GM10266 (cell line): Measurements from ENCODE around the gene ANKRD9.

Source experiments
- DNase-seq: peaks from one replicate; pipeline ENCODE4 v3.0.0; 2012; ENCODE audit errors: extremely low spot score
- TF ChIP-seq, protein P1 (sequence below): IDR thresholded peaks from 2 replicates; pipeline ENCODE4 v1.5.1; 2012; ENCODE audit warnings: mild to moderate bottlenecking, low read depth; ENCODE audit not compliant: control insufficient read depth, insufficient read depth; ENCODE audit errors: missing control alignments

The ANKRD9 gene

GRCh38 chr14:102452302-102452701, 57.3 kb downstream of the ANKRD9 start:
- DNase-seq, result no peak
- TF ChIP-seq, protein P1, sequence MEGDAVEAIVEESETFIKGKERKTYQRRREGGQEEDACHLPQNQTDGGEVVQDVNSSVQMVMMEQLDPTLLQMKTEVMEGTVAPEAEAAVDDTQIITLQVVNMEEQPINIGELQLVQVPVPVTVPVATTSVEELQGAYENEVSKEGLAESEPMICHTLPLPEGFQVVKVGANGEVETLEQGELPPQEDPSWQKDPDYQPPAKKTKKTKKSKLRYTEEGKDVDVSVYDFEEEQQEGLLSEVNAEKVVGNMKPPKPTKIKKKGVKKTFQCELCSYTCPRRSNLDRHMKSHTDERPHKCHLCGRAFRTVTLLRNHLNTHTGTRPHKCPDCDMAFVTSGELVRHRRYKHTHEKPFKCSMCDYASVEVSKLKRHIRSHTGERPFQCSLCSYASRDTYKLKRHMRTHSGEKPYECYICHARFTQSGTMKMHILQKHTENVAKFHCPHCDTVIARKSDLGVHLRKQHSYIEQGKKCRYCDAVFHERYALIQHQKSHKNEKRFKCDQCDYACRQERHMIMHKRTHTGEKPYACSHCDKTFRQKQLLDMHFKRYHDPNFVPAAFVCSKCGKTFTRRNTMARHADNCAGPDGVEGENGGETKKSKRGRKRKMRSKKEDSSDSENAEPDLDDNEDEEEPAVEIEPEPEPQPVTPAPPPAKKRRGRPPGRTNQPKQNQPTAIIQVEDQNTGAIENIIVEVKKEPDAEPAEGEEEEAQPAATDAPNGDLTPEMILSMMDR, result no peak
